Activated T-helper 1 cell treated with Interleukin-2 at 50 U/mL for 16 hours (primary cell): ENCODE measurements around the gene HES4.

ENCODE experiments used
- DNase-seq: peaks from one replicate; pipeline ENCODE4 v3.0.0-alpha.2; 2020; ENCODE audit warnings: low read depth

HES4 gene

GRCh38 chr1:999725-1000356 is at the start of gene HES4:
HES4 (minus strand) TSS chr1:1000097; CDS start chr1:999973, 124 bp downstream.
- DNase-seq: no peak

- DNase-seq: no peak
Measured at GRCh38 chr1:1048765-1049164, 48.9 kb upstream of the HES4 start.

- no peak for DNase-seq
Measured at GRCh38 chr1:1047963-1048362, 48.1 kb upstream of the HES4 start.

- no peak for DNase-seq
Measured at GRCh38 chr1:1047407-1047806, 47.5 kb upstream of the HES4 start.

- DNase-seq: no peak
Measured at GRCh38 chr1:1046767-1047166, 46.9 kb upstream of the HES4 start.

- no peak for DNase-seq
Measured at GRCh38 chr1:1046243-1046642, 46.3 kb upstream of the HES4 start.

GRCh38 chr1:1045129-1045528 is 45.2 kb upstream of the HES4 start:
- DNase-seq: no peak

GRCh38 chr1:1044455-1045078 is 44.7 kb upstream of the HES4 start:
- no peak for DNase-seq

- DNase-seq: no peak
Measured at GRCh38 chr1:1043921-1044320, 44.0 kb upstream of the HES4 start.

- no peak for DNase-seq
Measured at GRCh38 chr1:1043411-1043810, 43.5 kb upstream of the HES4 start.

GRCh38 chr1:1042835-1043234 is 42.9 kb upstream of the HES4 start:
- DNase-seq: no peak

- DNase-seq: no peak
Measured at GRCh38 chr1:1041873-1042272, 42.0 kb upstream of the HES4 start.

- no peak for DNase-seq
Measured at GRCh38 chr1:1041092-1041523, 41.2 kb upstream of the HES4 start.

- peak; percentile 69 for DNase-seq
Measured at GRCh38 chr1:1040004-1040991, 40.4 kb upstream of the HES4 start.

- no peak for DNase-seq
Measured at GRCh38 chr1:1039145-1039910, 39.4 kb upstream of the HES4 start.

GRCh38 chr1:1038694-1039093 is 38.8 kb upstream of the HES4 start:
- no peak for DNase-seq

- DNase-seq: no peak
Measured at GRCh38 chr1:1037366-1038327, 37.8 kb upstream of the HES4 start.

GRCh38 chr1:1035291-1035943 is 35.5 kb upstream of the HES4 start:
- DNase-seq: no peak

GRCh38 chr1:1034439-1034781 is 34.5 kb upstream of the HES4 start:
- no peak for DNase-seq

GRCh38 chr1:1033731-1034438 is 34.0 kb upstream of the HES4 start:
- DNase-seq: no peak
